Ishikawa (cell line): Measurements from ENCODE around the gene CLCN1.

ENCODE experiments used
- CEBPB ChIP-seq: IDR thresholded peaks from 2 replicates; pipeline ENCODE4 v1.6.1; 2012
- CREB1 ChIP-seq: IDR thresholded peaks from 2 replicates; pipeline ENCODE4 v1.6.1; 2012; ENCODE audit warnings: low read depth
- EGR1 ChIP-seq: IDR thresholded peaks from 2 replicates; pipeline ENCODE4 v1.6.1; 2012
- EP300 ChIP-seq: IDR thresholded peaks from 2 replicates; pipeline ENCODE4 v1.6.1; 2012; ENCODE audit warnings: borderline replicate concordance
- FOXM1 ChIP-seq: IDR thresholded peaks from 2 replicates; pipeline ENCODE4 v1.6.1; 2012; ENCODE audit warnings: low read depth, borderline replicate concordance
- NFIC ChIP-seq: IDR thresholded peaks from 2 replicates; pipeline ENCODE4 v1.6.1; 2012
- RAD21 ChIP-seq: IDR thresholded peaks from 2 replicates; pipeline ENCODE4 v1.6.1; 2012; ENCODE audit warnings: low read depth
- TAF1 ChIP-seq: IDR thresholded peaks from 2 replicates; pipeline ENCODE4 v1.6.1; 2012; ENCODE audit warnings: low read depth, mild to moderate bottlenecking
- TCF12 ChIP-seq: IDR thresholded peaks from 2 replicates; pipeline ENCODE4 v1.6.1; 2012; ENCODE audit warnings: low read depth
- TEAD4 ChIP-seq: IDR thresholded peaks from 2 replicates; pipeline ENCODE4 v1.6.1; 2012
- YY1 ChIP-seq: IDR thresholded peaks from 2 replicates; pipeline ENCODE4 v1.6.1; 2012; ENCODE audit warnings: low read depth
- ZBTB7A ChIP-seq: IDR thresholded peaks from 2 replicates; pipeline ENCODE4 v1.6.1; 2012; ENCODE audit warnings: low read depth
- TF ChIP-seq, protein P1 (sequence below): IDR thresholded peaks from 2 replicates; pipeline ENCODE4 v1.6.1; 2012
- TF ChIP-seq, protein P2 (sequence below): IDR thresholded peaks from 2 replicates; pipeline ENCODE4 v1.6.1; 2012; ENCODE audit warnings: low read depth, mild to moderate bottlenecking
- TF ChIP-seq, protein P3 (sequence below): IDR thresholded peaks from 2 replicates; pipeline ENCODE4 v1.6.1; 2012

CLCN1 gene

DNA sequence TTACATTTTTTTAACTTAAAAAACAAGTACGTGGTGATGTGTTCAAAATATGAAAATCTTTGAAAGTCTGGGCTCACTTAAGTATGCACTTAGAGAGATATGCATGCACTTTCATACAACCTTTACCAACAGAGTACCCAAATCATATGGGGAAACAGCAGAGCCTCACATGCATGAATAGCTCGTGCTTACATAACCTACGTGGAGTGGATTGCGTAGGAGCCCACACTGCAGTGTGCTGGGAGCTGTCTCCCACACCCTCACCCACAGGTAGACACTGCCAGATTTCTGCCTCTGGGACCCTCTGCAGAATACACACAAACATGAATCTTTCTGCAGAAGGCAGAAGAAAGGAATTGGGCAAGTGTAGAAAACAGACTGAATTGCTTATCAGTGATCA, 581 bp downstream of the CLCN1 start:
- no peak for TF ChIP-seq TCF12
- no peak for TF ChIP-seq ZBTB7A
- no peak for TF ChIP-seq EP300
- no peak for TF ChIP-seq TEAD4
- TF ChIP-seq, protein P1, sequence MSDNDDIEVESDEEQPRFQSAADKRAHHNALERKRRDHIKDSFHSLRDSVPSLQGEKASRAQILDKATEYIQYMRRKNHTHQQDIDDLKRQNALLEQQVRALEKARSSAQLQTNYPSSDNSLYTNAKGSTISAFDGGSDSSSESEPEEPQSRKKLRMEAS, result no peak
- no peak for TF ChIP-seq TAF1
- no peak for TF ChIP-seq RAD21
- TF ChIP-seq, protein P2, sequence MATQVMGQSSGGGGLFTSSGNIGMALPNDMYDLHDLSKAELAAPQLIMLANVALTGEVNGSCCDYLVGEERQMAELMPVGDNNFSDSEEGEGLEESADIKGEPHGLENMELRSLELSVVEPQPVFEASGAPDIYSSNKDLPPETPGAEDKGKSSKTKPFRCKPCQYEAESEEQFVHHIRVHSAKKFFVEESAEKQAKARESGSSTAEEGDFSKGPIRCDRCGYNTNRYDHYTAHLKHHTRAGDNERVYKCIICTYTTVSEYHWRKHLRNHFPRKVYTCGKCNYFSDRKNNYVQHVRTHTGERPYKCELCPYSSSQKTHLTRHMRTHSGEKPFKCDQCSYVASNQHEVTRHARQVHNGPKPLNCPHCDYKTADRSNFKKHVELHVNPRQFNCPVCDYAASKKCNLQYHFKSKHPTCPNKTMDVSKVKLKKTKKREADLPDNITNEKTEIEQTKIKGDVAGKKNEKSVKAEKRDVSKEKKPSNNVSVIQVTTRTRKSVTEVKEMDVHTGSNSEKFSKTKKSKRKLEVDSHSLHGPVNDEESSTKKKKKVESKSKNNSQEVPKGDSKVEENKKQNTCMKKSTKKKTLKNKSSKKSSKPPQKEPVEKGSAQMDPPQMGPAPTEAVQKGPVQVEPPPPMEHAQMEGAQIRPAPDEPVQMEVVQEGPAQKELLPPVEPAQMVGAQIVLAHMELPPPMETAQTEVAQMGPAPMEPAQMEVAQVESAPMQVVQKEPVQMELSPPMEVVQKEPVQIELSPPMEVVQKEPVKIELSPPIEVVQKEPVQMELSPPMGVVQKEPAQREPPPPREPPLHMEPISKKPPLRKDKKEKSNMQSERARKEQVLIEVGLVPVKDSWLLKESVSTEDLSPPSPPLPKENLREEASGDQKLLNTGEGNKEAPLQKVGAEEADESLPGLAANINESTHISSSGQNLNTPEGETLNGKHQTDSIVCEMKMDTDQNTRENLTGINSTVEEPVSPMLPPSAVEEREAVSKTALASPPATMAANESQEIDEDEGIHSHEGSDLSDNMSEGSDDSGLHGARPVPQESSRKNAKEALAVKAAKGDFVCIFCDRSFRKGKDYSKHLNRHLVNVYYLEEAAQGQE, result no peak
- TF ChIP-seq FOXM1, result no peak
- no peak for TF ChIP-seq CREB1
- no peak for TF ChIP-seq CEBPB
- TF ChIP-seq, protein P3, sequence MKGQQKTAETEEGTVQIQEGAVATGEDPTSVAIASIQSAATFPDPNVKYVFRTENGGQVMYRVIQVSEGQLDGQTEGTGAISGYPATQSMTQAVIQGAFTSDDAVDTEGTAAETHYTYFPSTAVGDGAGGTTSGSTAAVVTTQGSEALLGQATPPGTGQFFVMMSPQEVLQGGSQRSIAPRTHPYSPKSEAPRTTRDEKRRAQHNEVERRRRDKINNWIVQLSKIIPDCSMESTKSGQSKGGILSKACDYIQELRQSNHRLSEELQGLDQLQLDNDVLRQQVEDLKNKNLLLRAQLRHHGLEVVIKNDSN, result no peak
- no peak for TF ChIP-seq EGR1
- no peak for TF ChIP-seq YY1
- no peak for TF ChIP-seq NFIC

DNA sequence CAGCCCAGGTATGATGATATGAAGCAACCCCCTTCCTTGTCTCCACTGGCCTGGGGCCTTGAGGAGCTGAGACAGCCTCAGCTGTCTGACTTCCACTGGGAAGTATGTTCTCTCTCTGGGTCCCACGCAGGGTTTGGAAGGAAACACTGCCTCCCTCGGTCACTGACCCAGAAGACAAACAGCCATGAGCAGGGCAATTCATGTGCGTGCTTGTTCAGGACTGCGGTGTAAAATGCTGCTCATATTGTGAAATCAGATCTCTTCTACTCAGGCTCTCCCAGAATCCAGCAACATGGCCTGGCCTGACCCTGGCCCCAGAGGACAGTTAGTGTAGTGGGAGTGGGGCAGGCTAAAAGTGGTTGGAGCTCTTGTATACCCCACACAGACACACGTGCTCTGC, 2.8 kb downstream of the CLCN1 start:
- no peak for TF ChIP-seq ZBTB7A
- TF ChIP-seq CEBPB, result no peak
- TF ChIP-seq, protein P1, result no peak
- no peak for TF ChIP-seq EGR1
- TF ChIP-seq TEAD4, result no peak
- no peak for TF ChIP-seq CREB1
- TF ChIP-seq, protein P3, result no peak
- TF ChIP-seq TCF12, result no peak
- TF ChIP-seq, protein P2, result no peak
- no peak for TF ChIP-seq TAF1
- no peak for TF ChIP-seq FOXM1
- TF ChIP-seq YY1, result no peak
- no peak for TF ChIP-seq RAD21
- TF ChIP-seq NFIC, result no peak
- no peak for TF ChIP-seq EP300

DNA sequence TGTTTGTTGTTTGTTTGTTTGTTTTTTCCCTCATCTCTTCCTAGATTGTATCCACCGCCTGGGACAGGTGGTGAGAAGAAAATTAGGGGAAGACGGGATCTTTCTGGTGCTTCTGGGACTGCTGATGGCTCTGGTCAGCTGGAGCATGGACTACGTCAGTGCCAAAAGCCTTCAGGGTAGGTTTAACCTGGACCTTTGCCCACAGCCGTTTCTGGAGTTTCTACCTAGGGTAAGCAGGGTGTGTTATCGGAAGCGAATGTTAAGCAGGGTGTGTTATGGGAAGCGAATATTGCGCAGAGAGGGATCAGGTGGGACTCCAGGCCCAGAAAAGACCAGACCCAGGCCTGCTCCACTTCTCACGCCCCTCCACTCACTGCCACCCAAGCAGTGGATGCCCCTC, 4.7 kb downstream of the CLCN1 start:
- TF ChIP-seq YY1 (no peak), ZBTB7A (no peak), FOXM1 (no peak)
- TF ChIP-seq, protein P3, result no peak
- TF ChIP-seq, protein P1, result no peak

DNA sequence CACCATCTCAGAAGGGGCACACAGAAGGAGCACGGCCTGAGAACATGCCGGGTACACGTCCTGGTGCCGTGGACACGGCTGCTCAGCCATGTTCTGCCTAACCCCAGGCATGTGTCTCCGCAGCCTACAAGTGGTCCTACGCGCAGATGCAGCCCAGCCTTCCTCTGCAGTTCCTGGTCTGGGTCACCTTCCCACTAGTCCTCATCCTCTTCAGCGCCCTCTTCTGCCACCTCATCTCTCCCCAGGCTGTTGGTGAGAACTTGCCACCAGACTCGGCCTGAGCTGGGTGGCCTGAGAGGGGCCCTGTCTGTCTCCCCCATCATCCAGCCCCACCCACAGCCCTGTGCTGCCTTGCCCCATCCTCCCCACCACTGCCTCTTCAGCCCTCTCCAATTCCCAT, 5.3 kb downstream of the CLCN1 start:
- TF ChIP-seq NFIC (no peak), TAF1 (no peak), FOXM1 (no peak), RAD21 (no peak), YY1 (no peak), CEBPB (no peak), ZBTB7A (no peak), CREB1 (no peak), EGR1 (no peak), EP300 (no peak), TEAD4 (no peak)
- TF ChIP-seq, protein P3, result no peak
- TF ChIP-seq, protein P2, result no peak
